22Rv1 (cell line): Measurements from ENCODE around the gene AKR1C3.
"Not testable (repeated sequence)": the region's sequence is repeated elsewhere in the genome, so short reads cannot be mapped to it uniquely, and the experiment has no call there.

Experiments used
- ZFX ChIP-seq: fragments of 450-650 bp; IDR thresholded peaks from 2 replicates; pipeline ENCODE4 v1.6.1; 2017; ENCODE audit warnings: antibody characterized with exemption, borderline replicate concordance
- TF ChIP-seq, protein P1 (sequence below): fragments of 450-650 bp; IDR thresholded peaks from 2 replicates; pipeline ENCODE4 v1.5.1; 2017; ENCODE audit warnings: mild to moderate bottlenecking

DNA sequence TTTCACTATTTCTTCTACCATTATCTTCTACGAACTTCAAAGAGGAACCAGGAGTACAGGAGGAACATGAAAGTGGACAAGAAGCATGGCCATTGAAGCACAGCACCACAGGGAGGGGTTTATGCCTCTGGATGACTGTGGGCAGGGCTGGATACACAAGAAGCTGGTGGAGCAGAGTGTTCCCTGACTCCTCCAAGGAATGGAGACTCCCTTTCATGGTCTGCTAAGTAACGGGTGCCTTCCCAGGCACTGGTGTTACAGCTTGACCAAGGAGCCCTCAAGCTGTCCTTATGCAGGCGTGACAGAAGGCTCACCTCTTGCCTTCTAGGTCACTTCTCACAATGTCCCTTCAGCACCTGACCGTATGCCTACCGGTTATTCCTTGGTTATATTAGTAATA lies 47.2 kb upstream of the AKR1C3 start:
- TF ChIP-seq, protein P1, sequence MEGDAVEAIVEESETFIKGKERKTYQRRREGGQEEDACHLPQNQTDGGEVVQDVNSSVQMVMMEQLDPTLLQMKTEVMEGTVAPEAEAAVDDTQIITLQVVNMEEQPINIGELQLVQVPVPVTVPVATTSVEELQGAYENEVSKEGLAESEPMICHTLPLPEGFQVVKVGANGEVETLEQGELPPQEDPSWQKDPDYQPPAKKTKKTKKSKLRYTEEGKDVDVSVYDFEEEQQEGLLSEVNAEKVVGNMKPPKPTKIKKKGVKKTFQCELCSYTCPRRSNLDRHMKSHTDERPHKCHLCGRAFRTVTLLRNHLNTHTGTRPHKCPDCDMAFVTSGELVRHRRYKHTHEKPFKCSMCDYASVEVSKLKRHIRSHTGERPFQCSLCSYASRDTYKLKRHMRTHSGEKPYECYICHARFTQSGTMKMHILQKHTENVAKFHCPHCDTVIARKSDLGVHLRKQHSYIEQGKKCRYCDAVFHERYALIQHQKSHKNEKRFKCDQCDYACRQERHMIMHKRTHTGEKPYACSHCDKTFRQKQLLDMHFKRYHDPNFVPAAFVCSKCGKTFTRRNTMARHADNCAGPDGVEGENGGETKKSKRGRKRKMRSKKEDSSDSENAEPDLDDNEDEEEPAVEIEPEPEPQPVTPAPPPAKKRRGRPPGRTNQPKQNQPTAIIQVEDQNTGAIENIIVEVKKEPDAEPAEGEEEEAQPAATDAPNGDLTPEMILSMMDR, result not testable (repeated sequence)
- TF ChIP-seq ZFX, result not testable (repeated sequence)
